Measurements from ENCODE around the gene COL6A5. TPM values are rescaled to one million over a fixed set of nuclear protein-coding genes. Genes with fewer than 3 reads are reported as not detected.

COL6A5 gene
- total RNA-seq, 6 experiments from 2014 or later: not detected

GRCh38 chr3:130377960-130378676, 32.6 kb downstream of the COL6A5 start:
- Mint-ChIP-seq H3K4me3 (no peak overlapping the region), H3K36me3 (ENCODE audit: low read depth) (no peaks in the 10 kb centered on the region), H3K4me1 (ENCODE audit: low read depth) (no peaks in the 10 kb centered on the region), H3K9me3 (peaks cover 38% of the 10 kb centered on the region), H3K27me3 (ENCODE audit: insufficient read depth) (no peaks in the 10 kb centered on the region), H3K27ac (no peak overlapping the region)
- no peak for TF ChIP-seq CTCF (IDR thresholded peaks at IDR 0.05)
- DNase-seq: no peak

- Mint-ChIP-seq H3K9me3 (peaks cover 36% of the 10 kb centered on the region), H3K27ac (no peak overlapping the region), H3K4me1 (ENCODE audit: low read depth) (no peaks in the 10 kb centered on the region), H3K27me3 (ENCODE audit: insufficient read depth) (no peaks in the 10 kb centered on the region), H3K4me3 (no peak overlapping the region), H3K36me3 (ENCODE audit: low read depth) (no peaks in the 10 kb centered on the region)
- TF ChIP-seq CTCF (IDR thresholded peaks at IDR 0.05): no peak
- DNase-seq: no peak
These were observed 33.3 kb downstream of the COL6A5 start for GRCh38 chr3:130378677-130379191.

GRCh38 chr3:130379274-130379673, 33.8 kb downstream of the COL6A5 start:
- Mint-ChIP-seq H3K4me3 (no peak overlapping the region), H3K27ac (no peak overlapping the region), H3K27me3 (ENCODE audit: insufficient read depth) (no peaks in the 10 kb centered on the region), H3K9me3 (peaks cover 40% of the 10 kb centered on the region), H3K36me3 (ENCODE audit: low read depth) (no peaks in the 10 kb centered on the region), H3K4me1 (ENCODE audit: low read depth) (no peaks in the 10 kb centered on the region)
- no peak for DNase-seq
- TF ChIP-seq CTCF (IDR thresholded peaks at IDR 0.05): no peak

GRCh38 chr3:130380398-130380797, 34.9 kb downstream of the COL6A5 start:
- peaks cover 45% of the 10 kb centered on the region for H3K9me3 Mint-ChIP-seq
- TF ChIP-seq CTCF (IDR thresholded peaks at IDR 0.05): no peak
- no peaks in the 10 kb centered on the region for H3K27me3 Mint-ChIP-seq (ENCODE audit: insufficient read depth)
- DNase-seq: no peak
- no peaks in the 10 kb centered on the region for H3K36me3 Mint-ChIP-seq (ENCODE audit: low read depth)
- H3K4me1 Mint-ChIP-seq (ENCODE audit: low read depth): no peaks in the 10 kb centered on the region
- no peak overlapping the region for H3K4me3 Mint-ChIP-seq
- no peak overlapping the region for H3K27ac Mint-ChIP-seq

GRCh38 chr3:130383424-130383823, 38.0 kb downstream of the COL6A5 start:
- Mint-ChIP-seq H3K36me3 (ENCODE audit: low read depth) (no peaks in the 10 kb centered on the region), H3K4me1 (ENCODE audit: low read depth) (no peaks in the 10 kb centered on the region), H3K27ac (no peak overlapping the region), H3K9me3 (peaks cover 35% of the 10 kb centered on the region), H3K27me3 (ENCODE audit: insufficient read depth) (no peaks in the 10 kb centered on the region), H3K4me3 (no peak overlapping the region)
- DNase-seq: no peak
- TF ChIP-seq CTCF (IDR thresholded peaks at IDR 0.05): no peak
